Astrocyte of the cerebellum (primary cell): ENCODE results near the gene SLC6A8.

Experiments
- DNase-seq: peaks from one replicate; pipeline ENCODE4 v3.0.0-alpha.2; 2011; ENCODE audit warnings: low read depth
- H3K4me3 ChIP-seq: 2 replicates; pipeline ENCODE4 v1.5.1; 2011; ENCODE audit warnings: mild to moderate bottlenecking, low read depth, low read length, moderate library complexity
- CTCF ChIP-seq: IDR thresholded peaks from 2 replicates; pipeline ENCODE4 v1.5.1; 2012; ENCODE audit warnings: low read length, low read depth, moderate library complexity, mild to moderate bottlenecking; ENCODE audit errors: missing control alignments
- in situ Hi-C: cut with HindIII; loops from 2 replicates; pipeline ENCODE4 v1.10.0; 2017; ENCODE audit warnings: low sequenced_read_pairs

Gene SLC6A8

GRCh38 chrX:153725039-153725831 is 37.5 kb downstream of the SLC6A8 start:
- DNase-seq, result no peak

GRCh38 chrX:153725832-153726285 is 38.1 kb downstream of the SLC6A8 start:
- no peak for DNase-seq
- in situ Hi-C loops, result no loop called here
- TF ChIP-seq CTCF, result no peak
- peak overlapping the region; percentile 15 for H3K4me3 ChIP-seq

More at GRCh38 chrX:153725039-153725831, 37.5 kb downstream of the SLC6A8 start:
- in situ Hi-C loops, result no loop called here
- peak overlapping the region; percentile 61 for H3K4me3 ChIP-seq
- no peak for TF ChIP-seq CTCF

- no peak for TF ChIP-seq CTCF
- no peak for DNase-seq
- in situ Hi-C loops, result no loop called here
- H3K4me3 ChIP-seq, result peak overlapping the region; percentile 15
These were observed 38.8 kb downstream of the SLC6A8 start for GRCh38 chrX:153726286-153727122.

- DNase-seq, result no peak
- TF ChIP-seq CTCF, result no peak
- peak overlapping the region; percentile 15 for H3K4me3 ChIP-seq
- in situ Hi-C loops, result no loop called here
These were observed 39.6 kb downstream of the SLC6A8 start for GRCh38 chrX:153727123-153727931.

GRCh38 chrX:153728095-153728494 is 40.4 kb downstream of the SLC6A8 start:
- in situ Hi-C loops, result no loop called here
- no peak for DNase-seq
- no peak overlapping the region for H3K4me3 ChIP-seq
- TF ChIP-seq CTCF, result no peak
